Activated T-helper 1 cell treated with anti-CD3 and anti-CD28 coated beads, Interleukin-2, amount 50 U/mL, for 16 hours (primary cell): ENCODE results near the gene DCBLD1.
"Not testable (repeated sequence)": the region's sequence is repeated elsewhere in the genome, so short reads cannot be mapped to it uniquely, and the experiment has no call there.

Experiments
- DNase-seq, 2 donors: peaks; one replicate each; pipeline ENCODE4 v3.0.0-alpha.2; 2020; ENCODE audit warnings: low read depth in 1 of 2, low spot score in 1 of 2

DCBLD1 gene

GRCh38 chr6:117497237-117497636 lies 14.8 kb downstream of the DCBLD1 start:
- DNase-seq: no peak

GRCh38 chr6:117498159-117498558 lies 15.7 kb downstream of the DCBLD1 start:
- DNase-seq: no peak

GRCh38 chr6:117501722-117502121 lies 19.2 kb downstream of the DCBLD1 start:
- no peak for DNase-seq

- no peak for DNase-seq
Observed at GRCh38 chr6:117502580-117502979, 20.1 kb downstream of the DCBLD1 start.

- DNase-seq: no peak
Observed at GRCh38 chr6:117503211-117503610, 20.7 kb downstream of the DCBLD1 start.

- DNase-seq: no peak
Observed at GRCh38 chr6:117504478-117505144, 22.1 kb downstream of the DCBLD1 start.

- DNase-seq: no peak
Observed at GRCh38 chr6:117505311-117505710, 22.8 kb downstream of the DCBLD1 start.

GRCh38 chr6:117506180-117506835 lies 23.8 kb downstream of the DCBLD1 start:
- DNase-seq: no peak

GRCh38 chr6:117506907-117507306 lies 24.4 kb downstream of the DCBLD1 start:
- DNase-seq: no peak

GRCh38 chr6:117508450-117508971 lies 26.0 kb downstream of the DCBLD1 start:
- DNase-seq: no peak

- no peak for DNase-seq
Observed at GRCh38 chr6:117509021-117509420, 26.5 kb downstream of the DCBLD1 start.

GRCh38 chr6:117512056-117512828 lies 29.8 kb downstream of the DCBLD1 start:
- DNase-seq: no peak

GRCh38 chr6:117512987-117513573 lies 30.6 kb downstream of the DCBLD1 start:
- DNase-seq: no peak

- no peak for DNase-seq
Observed at GRCh38 chr6:117513778-117514365, 31.4 kb downstream of the DCBLD1 start.

GRCh38 chr6:117514655-117515054 lies 32.2 kb downstream of the DCBLD1 start:
- no peak for DNase-seq

- no peak for DNase-seq
Observed at GRCh38 chr6:117515326-117515725, 32.9 kb downstream of the DCBLD1 start.

- not testable (repeated sequence) for DNase-seq
Observed at GRCh38 chr6:117517995-117518394, 35.5 kb downstream of the DCBLD1 start.

- no peak for DNase-seq
Observed at GRCh38 chr6:117518870-117519269, 36.4 kb downstream of the DCBLD1 start.

- DNase-seq: no peak
Observed at GRCh38 chr6:117520603-117521395, 38.3 kb downstream of the DCBLD1 start.

- DNase-seq: no peak
Observed at GRCh38 chr6:117521791-117522502, 39.5 kb downstream of the DCBLD1 start.
